ENCODE results near the gene DGUOK.

- TF ChIP-seq, protein P1, sequence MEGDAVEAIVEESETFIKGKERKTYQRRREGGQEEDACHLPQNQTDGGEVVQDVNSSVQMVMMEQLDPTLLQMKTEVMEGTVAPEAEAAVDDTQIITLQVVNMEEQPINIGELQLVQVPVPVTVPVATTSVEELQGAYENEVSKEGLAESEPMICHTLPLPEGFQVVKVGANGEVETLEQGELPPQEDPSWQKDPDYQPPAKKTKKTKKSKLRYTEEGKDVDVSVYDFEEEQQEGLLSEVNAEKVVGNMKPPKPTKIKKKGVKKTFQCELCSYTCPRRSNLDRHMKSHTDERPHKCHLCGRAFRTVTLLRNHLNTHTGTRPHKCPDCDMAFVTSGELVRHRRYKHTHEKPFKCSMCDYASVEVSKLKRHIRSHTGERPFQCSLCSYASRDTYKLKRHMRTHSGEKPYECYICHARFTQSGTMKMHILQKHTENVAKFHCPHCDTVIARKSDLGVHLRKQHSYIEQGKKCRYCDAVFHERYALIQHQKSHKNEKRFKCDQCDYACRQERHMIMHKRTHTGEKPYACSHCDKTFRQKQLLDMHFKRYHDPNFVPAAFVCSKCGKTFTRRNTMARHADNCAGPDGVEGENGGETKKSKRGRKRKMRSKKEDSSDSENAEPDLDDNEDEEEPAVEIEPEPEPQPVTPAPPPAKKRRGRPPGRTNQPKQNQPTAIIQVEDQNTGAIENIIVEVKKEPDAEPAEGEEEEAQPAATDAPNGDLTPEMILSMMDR (IDR thresholded peaks at IDR 0.05): no peak
- TF ChIP-seq POLR2A (IDR thresholded peaks at IDR 0.05): no peak
- no peak for TF ChIP-seq POLR2AphosphoS5 (IDR thresholded peaks at IDR 0.05)
Measured at GRCh38 chr2:73885406-73885805, 41.3 kb upstream of the DGUOK start.

Data from prostate gland (tissue), 2 donors.